GM10266 (cell line): ENCODE results near the gene AKT1S1.
"Not testable (repeated sequence)": the region's sequence is repeated elsewhere in the genome, so short reads cannot be mapped to it uniquely, and the experiment has no call there.

Experiments
- DNase-seq: peaks from one replicate; pipeline ENCODE4 v3.0.0; 2012; ENCODE audit errors: extremely low spot score
- CTCF ChIP-seq: IDR thresholded peaks from 2 replicates; pipeline ENCODE4 v1.5.1; 2012; ENCODE audit warnings: mild to moderate bottlenecking, low read depth; ENCODE audit not compliant: control insufficient read depth, insufficient read depth; ENCODE audit errors: missing control alignments

The AKT1S1 gene

DNA sequence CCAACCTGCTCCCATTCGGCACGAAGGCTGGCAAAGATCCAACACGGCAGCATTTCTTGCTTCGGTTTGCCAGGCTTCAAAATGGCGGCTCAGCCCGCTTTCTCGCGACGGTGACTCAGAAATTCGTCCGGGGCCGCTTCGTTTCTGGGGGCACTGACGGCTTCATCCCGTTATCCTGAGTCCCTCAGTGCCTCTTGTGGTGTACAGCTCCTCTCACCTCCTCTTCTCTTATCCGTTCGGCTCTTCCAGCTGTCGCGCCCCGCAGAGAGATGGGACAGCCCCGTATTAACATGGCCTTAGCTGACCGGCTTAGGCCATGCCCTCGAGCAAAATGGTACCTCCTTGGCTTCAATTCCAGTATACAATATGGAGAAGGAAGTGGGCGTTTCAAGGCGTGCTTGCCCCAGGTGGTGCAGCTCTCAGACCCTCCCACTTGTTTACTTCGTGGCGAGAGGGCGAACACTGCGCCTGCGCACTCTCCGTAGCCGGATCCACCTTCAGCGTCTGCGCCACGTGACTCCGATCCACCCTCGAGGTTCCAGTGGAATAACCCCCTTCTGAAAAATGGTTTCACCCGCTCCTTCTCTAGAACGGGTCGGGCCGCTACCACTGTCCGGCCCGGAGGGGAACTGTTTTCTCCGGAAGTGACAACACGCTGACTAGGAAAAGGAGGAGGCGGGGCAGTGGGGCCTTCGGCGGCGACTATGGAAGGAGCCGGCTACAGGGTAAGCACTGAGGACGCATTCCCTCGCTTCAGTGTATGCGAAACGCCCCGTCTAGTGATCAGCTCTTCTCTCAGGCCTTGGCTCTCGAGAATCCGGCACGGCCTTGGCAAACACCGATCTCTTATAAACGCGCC, at the start of gene AKT1S1, which contains the start of gene TBC1D17:
Gene AKT1S1, minus strand, starts transcription at position 336 of the 859 bp plus-strand sequence. CDS start 4,060 bp downstream, outside the sequence.
Gene TBC1D17, plus strand, starts transcription at position 683 of the 859 bp plus-strand sequence. Its CDS starts 22 bp downstream, at position 705.
- peak; percentile 97 for DNase-seq
- TF ChIP-seq CTCF: no peak

DNA sequence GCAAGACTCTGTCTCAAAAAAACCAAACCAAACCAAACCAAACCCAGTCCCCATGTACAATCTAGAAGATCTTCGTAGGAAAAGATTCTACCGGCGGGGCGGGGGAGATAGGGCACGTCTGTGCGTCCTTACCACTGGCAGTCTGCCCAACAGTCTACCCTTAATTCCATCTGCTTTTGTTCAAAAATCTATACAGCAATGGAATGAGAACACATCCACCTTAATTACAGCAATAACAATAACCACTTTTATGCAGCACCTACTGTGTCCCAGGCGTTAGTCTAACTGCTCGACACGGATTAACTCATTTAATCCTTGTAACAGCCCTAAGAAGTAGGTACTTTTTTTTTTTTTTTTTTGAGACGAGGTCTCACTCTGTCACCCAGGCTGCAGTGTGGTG, 49.4 kb upstream of the AKT1S1 start:
- no peak for TF ChIP-seq CTCF
- DNase-seq: no peak

- no peak for DNase-seq
- no peak for TF ChIP-seq CTCF
These were observed 48.3 kb upstream of the AKT1S1 start for GRCh38 chr19:49925486-49925885.

DNA sequence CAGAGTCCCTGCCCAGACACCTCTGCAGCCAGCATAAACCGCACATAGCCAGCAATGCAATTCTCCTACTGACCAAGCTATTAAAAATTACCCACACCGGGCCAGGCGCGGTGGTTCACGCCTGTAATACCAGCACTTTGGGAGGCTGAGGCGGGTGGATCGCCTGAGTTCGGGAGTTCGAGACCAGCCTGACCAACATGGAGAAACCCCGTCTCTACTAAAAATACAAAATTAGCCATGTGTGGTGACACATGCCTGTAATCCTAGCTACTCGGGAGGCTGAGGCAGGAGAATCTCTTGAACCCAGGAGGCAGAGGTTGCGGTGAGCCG, 47.7 kb upstream of the AKT1S1 start:
- not testable (repeated sequence) for DNase-seq

DNA sequence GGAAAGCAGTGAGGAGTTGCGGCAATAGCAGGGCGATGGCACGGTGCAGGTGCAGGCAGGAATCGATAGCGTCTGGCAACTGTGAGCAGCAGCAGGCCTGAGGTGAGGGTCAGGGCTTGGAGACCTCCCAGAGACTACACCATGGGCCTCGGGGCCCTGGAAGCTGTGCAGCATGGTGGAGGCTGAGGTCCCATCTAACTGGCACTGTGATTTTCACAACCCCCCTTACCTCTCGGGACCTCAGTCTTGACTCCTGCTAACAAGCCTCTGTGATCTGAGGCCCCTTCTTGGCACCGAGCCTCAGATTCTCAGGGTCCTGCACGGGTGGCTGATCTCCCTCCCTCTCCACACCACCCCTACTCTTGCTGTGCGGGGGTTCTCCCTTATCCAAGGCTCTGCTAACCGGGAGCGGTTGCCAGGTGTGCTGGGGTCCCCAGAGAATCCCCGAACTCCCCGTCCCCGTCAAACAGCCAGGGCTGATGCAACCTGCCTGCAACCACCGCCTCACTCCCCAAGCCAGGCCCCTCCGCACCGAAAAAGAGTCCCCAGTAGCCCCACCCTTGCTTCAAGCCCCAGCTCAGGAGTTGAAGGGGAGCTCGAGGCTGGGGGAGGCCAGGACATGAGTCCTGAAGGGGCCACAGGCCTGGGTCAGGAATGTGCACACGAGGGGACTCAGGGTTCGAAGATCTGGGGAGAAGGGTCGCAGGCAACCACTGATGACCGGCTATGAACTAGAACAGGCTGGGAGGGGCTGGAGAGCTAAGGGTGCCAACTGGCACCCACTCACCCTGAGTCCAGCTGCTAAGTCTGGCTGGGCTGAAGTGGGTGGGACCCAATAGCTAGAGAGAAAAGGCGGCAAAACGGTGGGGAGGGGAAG, 47.1 kb upstream of the AKT1S1 start:
- DNase-seq: no peak
- TF ChIP-seq CTCF: no peak

- no peak for DNase-seq
These were observed 46.2 kb upstream of the AKT1S1 start for GRCh38 chr19:49923055-49924003.

More at GRCh38 chr19:49923055-49924003, 46.2 kb upstream of the AKT1S1 start:
- TF ChIP-seq CTCF: no peak
